Peyer's patch (tissue), 4 donors: ENCODE results near the gene PATJ. TPM values are rescaled to one million over a fixed set of nuclear protein-coding genes. Genes with fewer than 3 reads are reported as not detected.

ENCODE experiments used
- DNase-seq, 3 donors: peaks; one replicate each; pipeline ENCODE4 v3.0.0-alpha.2; 2017 to 2019
- H3K27ac ChIP-seq, 4 donors: fragments of 200-600 bp; sonication (generic); one replicate each; pipeline ENCODE4 v1.5.1; 2016 to 2019
- H3K27me3 ChIP-seq, 2 donors: fragments of 200-600 bp; sonication (generic); one replicate each; pipeline ENCODE4 v1.5.1; 2019
- H3K36me3 ChIP-seq, 3 donors: fragments of 200-600 bp; sonication (generic); one replicate each; pipeline ENCODE4 v1.5.1; 2016 to 2019
- H3K4me1 ChIP-seq, 4 donors: fragments of 200-600 bp; sonication (generic); one replicate each; pipeline ENCODE4 v1.5.1; 2016 to 2019
- H3K4me3 ChIP-seq, 4 donors: fragments of 200-600 bp; sonication (generic); 1 replicate in 3 of 4; 2 replicates in 1 of 4; pipeline ENCODE4 v1.5.1; 2016 to 2019; ENCODE audit warnings: mild to moderate bottlenecking in 1 of 4
- H3K9me3 ChIP-seq, 4 donors: fragments of 200-600 bp; sonication (generic); one replicate each; pipeline ENCODE4 v1.5.1; 2016 to 2019; ENCODE audit warnings: mild to moderate bottlenecking in 1 of 4
- CTCF ChIP-seq, 6 experiments: fragments of 450-650 bp in 4 of 6; fragments of 200-600 bp in 2 of 6; sonication (generic) in 1 of 6; IDR thresholded peaks; one replicate each; pipeline ENCODE4 v1.5.1; 2017 to 2019; ENCODE audit warnings: antibody characterized with exemption in 6 of 6, mild to moderate bottlenecking in 3 of 6, moderate library complexity in 1 of 6
- POLR2A ChIP-seq, 2 donors: fragments of 450-650 bp; IDR thresholded peaks; one replicate each; pipeline ENCODE4 v1.5.1; 2017; ENCODE audit warnings: antibody characterized with exemption in 2 of 2, mild to moderate bottlenecking in 2 of 2, moderate library complexity in 2 of 2
- total RNA-seq, 4 donors: library from RNA; depleted of rRNA; stranded (reverse); fragments of >200 nt; gene quantifications; one replicate each; pipeline ENCODE4 v1.1.0, GENCODE V29; 2016

PATJ gene
- total RNA-seq, 4 donors from 2014 or later = 142 to 153 (median 153) TPM

GRCh38 chr1:62013264-62013663 lies 271.0 kb downstream of the PATJ start:
- Histone ChIP-seq H3K4me1 (no peaks in the 10 kb centered on the region), H3K27me3 (no peaks in the 10 kb centered on the region), H3K4me3 (no peak overlapping the region), H3K27ac (no peak overlapping the region), H3K9me3 (no peaks in the 10 kb centered on the region), H3K36me3 (no peaks in the 10 kb centered on the region)
- DNase-seq = no peak
- no peak for TF ChIP-seq POLR2A (IDR thresholded peaks at IDR 0.05)
- no peak for TF ChIP-seq CTCF (IDR thresholded peaks at IDR 0.05)

- Histone ChIP-seq H3K9me3 (no peaks in the 10 kb centered on the region), H3K4me3 (no peak overlapping the region), H3K36me3 (no peaks in the 10 kb centered on the region), H3K4me1 (no peaks in the 10 kb centered on the region), H3K27me3 (no peaks in the 10 kb centered on the region), H3K27ac (no peak overlapping the region)
- no peak for DNase-seq
- TF ChIP-seq POLR2A (IDR thresholded peaks at IDR 0.05) (no peak), CTCF (IDR thresholded peaks at IDR 0.05) (no peak)
Observed at GRCh38 chr1:62022382-62022983, 280.2 kb downstream of the PATJ start.

- Histone ChIP-seq H3K27me3 (no peaks in the 10 kb centered on the region), H3K36me3 (no peaks in the 10 kb centered on the region), H3K4me3 (no peak overlapping the region), H3K27ac (no peak overlapping the region), H3K4me1 (no peaks in the 10 kb centered on the region), H3K9me3 (no peaks in the 10 kb centered on the region)
- TF ChIP-seq CTCF (IDR thresholded peaks at IDR 0.05) (no peak), POLR2A (IDR thresholded peaks at IDR 0.05) (no peak)
- no peak for DNase-seq
Observed at GRCh38 chr1:62024690-62025089, 282.4 kb downstream of the PATJ start.

GRCh38 chr1:62025154-62025553 lies 282.9 kb downstream of the PATJ start:
- H3K4me3 ChIP-seq = no peak overlapping the region
- TF ChIP-seq CTCF (IDR thresholded peaks at IDR 0.05) (no peak), POLR2A (IDR thresholded peaks at IDR 0.05) (no peak)

GRCh38 chr1:62025892-62026291 lies 283.6 kb downstream of the PATJ start:
- DNase-seq = no peak
- Histone ChIP-seq H3K9me3 (no peaks in the 10 kb centered on the region), H3K4me1 (no peaks in the 10 kb centered on the region), H3K36me3 (no peaks in the 10 kb centered on the region), H3K4me3 (no peak overlapping the region), H3K27ac (no peak overlapping the region), H3K27me3 (no peaks in the 10 kb centered on the region)
- TF ChIP-seq POLR2A (IDR thresholded peaks at IDR 0.05) = no peak

More at GRCh38 chr1:62025154-62025553, 282.9 kb downstream of the PATJ start:
- Histone ChIP-seq H3K9me3 (no peaks in the 10 kb centered on the region), H3K27me3 (no peaks in the 10 kb centered on the region), H3K36me3 (no peaks in the 10 kb centered on the region), H3K4me1 (no peaks in the 10 kb centered on the region), H3K27ac (no peak overlapping the region)
- DNase-seq = no peak

GRCh38 chr1:62029704-62030103 lies 287.4 kb downstream of the PATJ start:
- no peaks in the 10 kb centered on the region for H3K36me3 ChIP-seq
- H3K9me3 ChIP-seq = no peaks in the 10 kb centered on the region
- no peak for DNase-seq
- H3K27ac ChIP-seq = no peak overlapping the region
- H3K27me3 ChIP-seq = no peaks in the 10 kb centered on the region
- H3K4me1 ChIP-seq = no peaks in the 10 kb centered on the region
- no peak overlapping the region for H3K4me3 ChIP-seq
- no peak for TF ChIP-seq POLR2A (IDR thresholded peaks at IDR 0.05)
- no peak for TF ChIP-seq CTCF (IDR thresholded peaks at IDR 0.05)
